Activated naive CD4-positive, alpha-beta T cell treated with anti-CD3 and anti-CD28 coated beads for 36 hours (primary cell): ENCODE results near the gene BEND6. TPM values are rescaled to one million over a fixed set of nuclear protein-coding genes. Genes with fewer than 3 reads are reported as not detected.
"Not testable (repeated sequence)": the region's sequence is repeated elsewhere in the genome, so short reads cannot be mapped to it uniquely, and the experiment has no call there.

ENCODE experiments used
- CTCF ChIA-PET: fragments of 350-600 bp; sonication (Branson Sonifier 250); formaldehyde crosslinking; loops from one replicate; lab custom pipeline; 2021; ENCODE audit warnings: antibody characterized with exemption; lab: Charles Lee
- DNase-seq: peaks from one replicate; pipeline ENCODE4 v3.0.0-alpha.2; 2020
- H3K27ac Mint-ChIP-seq: one replicate; pipeline ENCODE4 v1.8.0; 2021; ENCODE audit warnings: mild to moderate bottlenecking, mixed read lengths
- H3K27me3 Mint-ChIP-seq: one replicate; pipeline ENCODE4 v1.8.0; 2021; ENCODE audit warnings: low read depth, mixed read lengths
- H3K36me3 Mint-ChIP-seq: one replicate; pipeline ENCODE4 v1.8.0; 2021; ENCODE audit warnings: low read depth, mixed read lengths
- H3K4me1 Mint-ChIP-seq: one replicate; pipeline ENCODE4 v1.8.0; 2021; ENCODE audit warnings: low read depth, mixed read lengths
- H3K4me3 Mint-ChIP-seq: one replicate; pipeline ENCODE4 v1.8.0; 2021; ENCODE audit warnings: mild to moderate bottlenecking, moderate library complexity, mixed read lengths
- H3K9me3 Mint-ChIP-seq: one replicate; pipeline ENCODE4 v1.8.0; 2021; ENCODE audit warnings: mixed read lengths
- intact Hi-C: fragments of 100-400 bp; cut with micrococcal nuclease; formaldehyde crosslinking; loops from one replicate; pipeline ENCODE4 v1.15.1; 2023
- total RNA-seq, 2 experiments: library from RNA; stranded (reverse); gene quantifications; one replicate each; pipeline ENCODE4 v1.2.3, GENCODE V29; 2021

Gene BEND6
- total RNA-seq, 2 experiments from 2014 or later: not detected

DNA sequence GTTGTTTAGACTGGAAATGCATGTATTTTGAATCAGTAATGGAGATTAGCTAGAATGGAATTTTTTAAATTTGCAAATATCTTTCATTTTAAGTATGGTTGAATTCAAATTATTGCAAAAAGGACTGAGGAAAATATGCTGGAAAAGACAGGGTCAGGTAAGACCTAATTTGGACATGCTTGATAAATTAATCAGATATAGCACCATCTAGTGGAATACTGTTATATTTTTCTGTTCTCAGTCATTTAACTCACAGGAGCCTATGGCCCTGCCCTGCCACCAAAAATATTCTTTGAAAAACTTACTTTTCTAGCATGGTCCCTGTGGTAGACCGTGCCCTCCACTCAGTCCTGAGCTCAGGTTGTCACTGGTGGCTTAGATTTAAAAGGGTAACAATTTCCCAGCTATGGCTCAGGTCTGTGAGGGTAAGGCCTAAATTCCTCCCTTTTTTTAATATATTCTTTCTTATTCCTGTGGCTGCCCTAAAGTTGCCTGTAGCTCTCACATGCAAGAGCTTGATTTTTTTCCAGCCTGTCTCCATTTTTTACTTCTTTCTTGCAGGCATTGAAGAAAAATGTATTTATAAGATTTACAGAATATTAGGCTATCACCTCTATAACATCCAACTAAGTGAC, 66.3 kb downstream of the BEND6 start:
- Mint-ChIP-seq H3K27ac (no peak overlapping the region), H3K36me3 (peaks cover 3% of the 10 kb centered on the region), H3K4me1 (no peaks in the 10 kb centered on the region), H3K4me3 (no peak overlapping the region), H3K9me3 (peaks cover 16% of the 10 kb centered on the region), H3K27me3 (peaks cover 6% of the 10 kb centered on the region)
- CTCF ChIA-PET: interaction anchor here (0.7 to 1.6 kb wide), 16 partner anchors 17 to 294 kb away, joined by 3 to 10 read pairs (median 3); no protein-coding TSS in a partner anchor
- intact Hi-C loops: loop anchor here (1.0 to 10.0 kb wide), 4 partner anchors 66 to 306 kb away; partner anchors contain the start of gene BEND6
- DNase-seq: peak; percentile 8

DNA sequence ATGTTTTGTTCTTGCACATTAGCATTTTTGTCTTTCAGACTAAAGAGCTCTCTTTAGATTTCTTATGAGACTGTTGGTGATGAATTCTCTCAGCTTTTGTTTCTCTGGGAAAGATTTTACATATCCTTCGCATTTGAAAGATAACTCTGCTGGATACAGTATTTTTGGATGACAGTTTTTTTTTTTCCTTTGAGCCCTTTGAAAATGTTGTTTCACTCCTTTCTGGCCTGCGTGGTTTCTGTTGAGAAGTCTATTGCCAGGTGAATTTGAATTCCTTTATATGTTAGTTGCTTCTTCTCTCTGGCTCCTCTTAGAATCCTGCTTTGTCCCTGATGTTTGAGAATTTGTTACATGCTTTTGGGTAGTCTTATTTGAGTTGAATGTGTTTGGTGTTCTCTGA, 69.4 kb downstream of the BEND6 start:
- CTCF ChIA-PET: interaction anchor here (0.6 to 2.4 kb wide), 4 partner anchors 95 to 241 kb away, joined by 3 to 16 read pairs (median 4); no protein-coding TSS in a partner anchor

DNA sequence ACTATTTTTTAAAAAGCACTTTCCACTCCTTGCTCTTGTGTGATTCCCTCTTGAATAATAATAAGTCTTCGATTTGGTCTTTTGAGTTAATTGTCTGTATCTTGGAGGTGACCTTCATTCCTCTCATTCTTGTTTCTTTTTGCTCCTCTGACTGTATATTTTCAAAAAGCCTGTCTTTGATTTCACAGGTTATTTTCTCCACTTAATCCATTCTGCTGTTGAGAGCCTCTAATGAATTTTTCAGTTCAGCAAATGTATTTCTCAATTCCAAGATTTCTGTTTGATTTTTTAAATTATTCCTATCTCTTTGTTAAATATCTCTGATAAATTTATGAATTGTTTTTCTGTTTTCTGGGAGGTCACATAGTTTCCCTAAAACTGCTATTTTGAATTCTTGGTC, 69.9 kb downstream of the BEND6 start:
- Mint-ChIP-seq H3K4me1 (no peaks in the 10 kb centered on the region), H3K36me3 (peaks cover 3% of the 10 kb centered on the region), H3K27ac (no peak overlapping the region), H3K4me3 (no peak overlapping the region), H3K9me3 (peaks cover 16% of the 10 kb centered on the region), H3K27me3 (peaks cover 12% of the 10 kb centered on the region)
- intact Hi-C loops: loop anchor here (10.0 kb wide), 1 partner anchor 310 kb away; no protein-coding TSS in a partner anchor
- no peak for DNase-seq
- CTCF ChIA-PET: interaction anchor here (1.4 to 2.4 kb wide), 2 partner anchors 120 to 122 kb away, joined by 4 to 16 read pairs; no protein-coding TSS in a partner anchor

More for the DNA sequence above, 69.4 kb downstream of the BEND6 start:
- Mint-ChIP-seq H3K27me3 (peaks cover 9% of the 10 kb centered on the region), H3K36me3 (peaks cover 3% of the 10 kb centered on the region), H3K9me3 (peaks cover 16% of the 10 kb centered on the region), H3K4me1 (no peaks in the 10 kb centered on the region), H3K27ac (no peak overlapping the region), H3K4me3 (no peak overlapping the region)
- no peak for DNase-seq
- intact Hi-C loops: loop anchor here (10.0 kb wide), 1 partner anchor 310 kb away; no protein-coding TSS in a partner anchor

- CTCF ChIA-PET: interaction anchor here (1.6 kb wide), 1 partner anchor 122 kb away, joined by 3 read pairs; no protein-coding TSS in a partner anchor
- intact Hi-C loops: loop anchor here (10.0 kb wide), 1 partner anchor 311 kb away; no protein-coding TSS in a partner anchor
- H3K27me3 Mint-ChIP-seq: peaks cover 12% of the 10 kb centered on the region
- no peak overlapping the region for H3K27ac Mint-ChIP-seq
- peaks cover 3% of the 10 kb centered on the region for H3K36me3 Mint-ChIP-seq
- no peak for DNase-seq
- H3K4me1 Mint-ChIP-seq: no peaks in the 10 kb centered on the region
- peaks cover 16% of the 10 kb centered on the region for H3K9me3 Mint-ChIP-seq
- H3K4me3 Mint-ChIP-seq: no peak overlapping the region
Measured at GRCh38 chr6:57026001-57026400, 71.1 kb downstream of the BEND6 start.

DNA sequence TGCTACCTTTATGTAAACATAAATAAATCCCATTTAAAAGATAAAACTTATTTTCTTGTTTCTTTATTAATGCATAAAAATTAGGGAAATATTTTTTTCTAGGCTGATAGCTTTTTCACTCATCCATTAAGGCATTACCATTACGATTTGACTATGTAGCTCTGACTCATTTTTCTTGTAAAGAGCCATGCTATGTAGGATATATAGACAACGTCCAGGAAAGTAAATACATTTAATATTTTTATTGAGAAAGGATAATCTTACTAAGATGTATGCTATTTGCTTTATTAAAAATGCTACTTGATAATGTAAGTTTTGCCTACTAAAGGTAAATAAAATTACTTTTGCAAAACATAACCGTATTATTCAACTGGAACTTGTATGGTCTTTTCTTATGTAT, 72.4 kb downstream of the BEND6 start:
- intact Hi-C loops: loop anchor here (10.0 kb wide), 1 partner anchor 312 kb away; no protein-coding TSS in a partner anchor
- peaks cover 12% of the 10 kb centered on the region for H3K27me3 Mint-ChIP-seq
- DNase-seq: no peak
- no peaks in the 10 kb centered on the region for H3K4me1 Mint-ChIP-seq
- H3K9me3 Mint-ChIP-seq: peaks cover 16% of the 10 kb centered on the region
- CTCF ChIA-PET: no interaction called here
- peaks cover 3% of the 10 kb centered on the region for H3K36me3 Mint-ChIP-seq
- no peak overlapping the region for H3K4me3 Mint-ChIP-seq
- no peak overlapping the region for H3K27ac Mint-ChIP-seq

DNA sequence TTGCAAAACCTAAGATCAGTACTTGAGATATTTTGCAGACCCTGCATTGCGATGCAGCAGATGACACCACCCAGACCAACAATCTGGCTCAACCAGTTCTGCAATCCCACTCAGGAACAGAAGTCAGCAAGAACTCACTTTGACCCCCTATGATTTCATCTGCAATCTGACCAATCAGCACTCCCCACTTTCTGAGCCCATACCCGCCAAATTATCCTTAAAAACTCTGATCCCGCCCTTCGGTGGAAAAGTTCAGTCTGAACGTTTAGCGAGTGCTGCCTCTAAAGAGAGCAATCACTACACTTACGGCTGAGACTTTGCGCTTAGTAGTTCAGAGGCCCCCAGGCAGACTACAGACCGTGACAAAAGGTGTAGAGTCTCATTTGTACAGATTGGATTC, 74.3 kb downstream of the BEND6 start:
- CTCF ChIA-PET: no interaction called here
- intact Hi-C loops: loop anchor here (10.0 kb wide), 1 partner anchor 314 kb away; no protein-coding TSS in a partner anchor
- DNase-seq: no peak

DNA sequence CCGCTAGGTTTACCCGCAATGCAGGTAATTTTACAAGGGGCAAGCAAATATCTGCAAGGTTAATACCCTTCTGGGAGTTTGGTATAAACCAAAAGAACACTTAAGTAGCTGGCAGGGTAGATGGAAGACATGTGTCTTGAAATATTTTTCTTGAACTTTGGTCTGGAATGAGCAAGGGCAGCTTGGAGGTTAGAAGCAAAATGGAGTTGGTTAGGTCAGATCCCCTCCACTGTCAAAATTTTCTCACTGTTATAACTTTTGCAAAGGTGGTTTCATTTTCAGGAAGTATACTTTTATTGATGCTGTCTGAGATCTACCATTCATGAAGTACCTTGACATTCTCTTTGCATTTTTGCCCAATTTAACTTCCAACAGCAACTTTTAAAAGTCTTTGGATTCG, 78.3 kb downstream of the BEND6 start:
- H3K4me1 Mint-ChIP-seq: no peaks in the 10 kb centered on the region
- CTCF ChIA-PET: no interaction called here
- H3K9me3 Mint-ChIP-seq: no peaks in the 10 kb centered on the region
- H3K4me3 Mint-ChIP-seq: no peak overlapping the region
- peaks cover 10% of the 10 kb centered on the region for H3K27me3 Mint-ChIP-seq
- no peak for DNase-seq
- intact Hi-C loops: no loop called here
- H3K27ac Mint-ChIP-seq: no peak overlapping the region
- no peaks in the 10 kb centered on the region for H3K36me3 Mint-ChIP-seq

More for the DNA sequence above, 74.3 kb downstream of the BEND6 start:
- H3K4me3 Mint-ChIP-seq: no peak overlapping the region
- H3K27me3 Mint-ChIP-seq: peaks cover 12% of the 10 kb centered on the region
- no peaks in the 10 kb centered on the region for H3K4me1 Mint-ChIP-seq
- H3K9me3 Mint-ChIP-seq: peaks cover 16% of the 10 kb centered on the region
- H3K36me3 Mint-ChIP-seq: peaks cover 2% of the 10 kb centered on the region
- H3K27ac Mint-ChIP-seq: no peak overlapping the region

DNA sequence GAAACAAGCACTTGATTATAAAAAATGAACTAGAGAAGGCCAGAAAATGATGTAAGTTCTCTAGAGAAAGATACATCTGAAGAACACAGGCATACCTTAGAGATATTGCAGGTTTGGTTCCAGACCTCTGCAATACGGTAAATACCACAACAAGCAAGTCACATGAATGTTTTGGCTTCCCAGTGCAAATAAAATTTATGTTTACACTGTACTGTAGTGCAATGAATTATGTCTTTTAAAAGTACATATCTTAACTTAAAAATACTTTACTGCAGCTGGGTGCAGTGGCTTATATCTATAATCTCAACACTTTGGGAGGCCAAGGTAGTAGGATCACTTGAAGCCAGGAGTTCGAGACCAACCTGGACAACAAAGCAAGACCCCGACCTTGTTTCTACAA, 80.6 kb downstream of the BEND6 start:
- H3K36me3 Mint-ChIP-seq: no peaks in the 10 kb centered on the region
- intact Hi-C loops: no loop called here
- no peaks in the 10 kb centered on the region for H3K9me3 Mint-ChIP-seq
- H3K4me1 Mint-ChIP-seq: no peaks in the 10 kb centered on the region
- CTCF ChIA-PET: no interaction called here
- DNase-seq: no peak
- H3K4me3 Mint-ChIP-seq: no peak overlapping the region
- H3K27ac Mint-ChIP-seq: no peak overlapping the region
- peaks cover 3% of the 10 kb centered on the region for H3K27me3 Mint-ChIP-seq

GRCh38 chr6:57038906-57039305, 84.0 kb downstream of the BEND6 start:
- peaks cover 12% of the 10 kb centered on the region for H3K27me3 Mint-ChIP-seq
- no peak overlapping the region for H3K4me3 Mint-ChIP-seq
- intact Hi-C loops: no loop called here
- H3K4me1 Mint-ChIP-seq: no peaks in the 10 kb centered on the region
- no peak overlapping the region for H3K27ac Mint-ChIP-seq
- no peaks in the 10 kb centered on the region for H3K9me3 Mint-ChIP-seq
- CTCF ChIA-PET: interaction anchor here (1.1 kb wide), 1 partner anchor 18 kb away, joined by 5 read pairs; no protein-coding TSS in a partner anchor
- no peaks in the 10 kb centered on the region for H3K36me3 Mint-ChIP-seq
- no peak for DNase-seq

GRCh38 chr6:57040011-57040410, 85.1 kb downstream of the BEND6 start:
- no peaks in the 10 kb centered on the region for H3K4me1 Mint-ChIP-seq
- no peak overlapping the region for H3K27ac Mint-ChIP-seq
- CTCF ChIA-PET: no interaction called here
- H3K36me3 Mint-ChIP-seq: no peaks in the 10 kb centered on the region
- peak; percentile 15 for DNase-seq
- peaks cover 20% of the 10 kb centered on the region for H3K27me3 Mint-ChIP-seq
- H3K4me3 Mint-ChIP-seq: no peak overlapping the region
- peaks cover under 1% of the 10 kb centered on the region for H3K9me3 Mint-ChIP-seq
- intact Hi-C loops: no loop called here

- H3K9me3 Mint-ChIP-seq, DNase-seq, CTCF ChIA-PET, H3K27ac Mint-ChIP-seq, H3K4me3 Mint-ChIP-seq, intact Hi-C loops: not testable (repeated sequence)
- Mint-ChIP-seq H3K27me3 (peaks cover 19% of the 10 kb centered on the region), H3K36me3 (peaks cover 10% of the 10 kb centered on the region), H3K4me1 (peaks cover 14% of the 10 kb centered on the region)
Measured at GRCh38 chr6:57044061-57044460, 89.2 kb downstream of the BEND6 start.

GRCh38 chr6:57044568-57044967, 89.7 kb downstream of the BEND6 start:
- Mint-ChIP-seq H3K36me3 (peaks cover 13% of the 10 kb centered on the region), H3K4me3 (no peak overlapping the region), H3K27ac (no peak overlapping the region), H3K4me1 (peaks cover 19% of the 10 kb centered on the region), H3K27me3 (peaks cover 19% of the 10 kb centered on the region), H3K9me3 (peaks cover 1% of the 10 kb centered on the region)
- DNase-seq: no peak
- CTCF ChIA-PET: no interaction called here
- intact Hi-C loops: no loop called here
